Measurements from ENCODE around the gene DYRK3. TPM values are rescaled to one million over a fixed set of nuclear protein-coding genes. Genes with fewer than 3 reads are reported as not detected.

The DYRK3 gene
- total RNA-seq, 2 experiments from 2014 or later = 9.5 to 12.7 TPM

- H3K36me3 Mint-ChIP-seq = peaks cover 4% of the 10 kb centered on the region
- no peak for DNase-seq
- no peaks in the 10 kb centered on the region for H3K9me3 Mint-ChIP-seq (ENCODE audit: low read depth)
- no peak overlapping the region for H3K4me3 Mint-ChIP-seq
- ATAC-seq = no peak
- peaks cover 10% of the 10 kb centered on the region for H3K27me3 Mint-ChIP-seq
- no peak overlapping the region for H3K27ac Mint-ChIP-seq
- CTCF ChIA-PET = interaction anchor here (1.7 to 7.2 kb wide), 2 partner anchors 18 to 47 kb away, joined by 4 to 48 read pairs; partner anchors contain the start of gene DYRK3
- peaks cover 29% of the 10 kb centered on the region for H3K4me1 Mint-ChIP-seq
Observed at GRCh38 chr1:206682111-206682510, 46.8 kb downstream of the DYRK3 start.

DNA sequence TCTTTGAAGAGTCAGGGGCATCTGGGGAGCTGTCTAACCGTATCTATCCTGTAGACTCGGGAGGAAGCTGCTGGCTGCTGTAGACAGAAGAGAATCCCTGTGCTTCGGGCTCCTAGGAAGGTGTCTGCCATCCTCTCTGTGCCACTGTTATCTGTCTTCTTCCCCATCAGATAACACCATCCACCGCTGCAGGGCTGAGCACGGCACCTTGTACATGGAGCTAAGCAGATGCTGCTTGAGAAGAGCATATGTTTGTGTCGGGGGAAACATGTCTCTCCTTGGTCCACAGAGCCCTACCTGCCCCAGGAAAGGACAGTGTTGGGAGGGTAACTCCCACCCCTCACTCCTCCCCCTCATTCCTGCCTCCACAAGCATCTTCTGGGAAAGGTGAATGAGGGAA, 48.0 kb downstream of the DYRK3 start:
- Mint-ChIP-seq H3K9me3 (ENCODE audit: low read depth) (no peaks in the 10 kb centered on the region), H3K27ac (no peak overlapping the region), H3K36me3 (peaks cover 4% of the 10 kb centered on the region), H3K4me3 (no peak overlapping the region), H3K27me3 (peaks cover 10% of the 10 kb centered on the region), H3K4me1 (peaks cover 40% of the 10 kb centered on the region)
- CTCF ChIA-PET = interaction anchor here (1.2 to 7.2 kb wide), 3 partner anchors 19 to 48 kb away, joined by 4 to 48 read pairs (median 5); partner anchors contain the start of gene DYRK3
- ATAC-seq (no peak), DNase-seq (no peak)

DNA sequence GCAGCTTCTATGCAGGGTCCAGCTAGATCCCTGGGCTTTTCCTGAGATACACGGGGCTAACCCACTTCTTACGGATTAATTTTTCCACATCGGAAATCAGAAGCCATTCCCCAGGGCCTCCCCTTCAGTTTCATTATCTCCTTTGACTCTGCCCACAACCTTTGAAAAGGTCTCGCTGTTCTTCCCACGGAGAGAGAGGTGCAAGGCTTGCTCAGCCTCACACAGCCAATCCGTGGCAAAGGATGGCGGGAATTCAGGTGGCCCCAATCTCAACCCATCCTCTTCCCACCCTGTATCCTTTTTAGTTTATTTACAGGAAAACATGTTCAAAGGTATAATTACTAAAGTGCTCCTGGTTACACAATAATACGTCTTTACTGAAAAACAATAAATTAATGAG, 48.7 kb downstream of the DYRK3 start:
- no peak for ATAC-seq
- Mint-ChIP-seq H3K36me3 (peaks cover 4% of the 10 kb centered on the region), H3K4me3 (no peak overlapping the region), H3K9me3 (ENCODE audit: low read depth) (no peaks in the 10 kb centered on the region), H3K4me1 (peaks cover 42% of the 10 kb centered on the region), H3K27ac (no peak overlapping the region), H3K27me3 (peaks cover 10% of the 10 kb centered on the region)
- no peak for DNase-seq
- CTCF ChIA-PET = interaction anchor here (0.7 to 7.2 kb wide), 3 partner anchors 20 to 31 kb away, joined by 3 to 48 read pairs (median 5); no protein-coding TSS in a partner anchor

DNA sequence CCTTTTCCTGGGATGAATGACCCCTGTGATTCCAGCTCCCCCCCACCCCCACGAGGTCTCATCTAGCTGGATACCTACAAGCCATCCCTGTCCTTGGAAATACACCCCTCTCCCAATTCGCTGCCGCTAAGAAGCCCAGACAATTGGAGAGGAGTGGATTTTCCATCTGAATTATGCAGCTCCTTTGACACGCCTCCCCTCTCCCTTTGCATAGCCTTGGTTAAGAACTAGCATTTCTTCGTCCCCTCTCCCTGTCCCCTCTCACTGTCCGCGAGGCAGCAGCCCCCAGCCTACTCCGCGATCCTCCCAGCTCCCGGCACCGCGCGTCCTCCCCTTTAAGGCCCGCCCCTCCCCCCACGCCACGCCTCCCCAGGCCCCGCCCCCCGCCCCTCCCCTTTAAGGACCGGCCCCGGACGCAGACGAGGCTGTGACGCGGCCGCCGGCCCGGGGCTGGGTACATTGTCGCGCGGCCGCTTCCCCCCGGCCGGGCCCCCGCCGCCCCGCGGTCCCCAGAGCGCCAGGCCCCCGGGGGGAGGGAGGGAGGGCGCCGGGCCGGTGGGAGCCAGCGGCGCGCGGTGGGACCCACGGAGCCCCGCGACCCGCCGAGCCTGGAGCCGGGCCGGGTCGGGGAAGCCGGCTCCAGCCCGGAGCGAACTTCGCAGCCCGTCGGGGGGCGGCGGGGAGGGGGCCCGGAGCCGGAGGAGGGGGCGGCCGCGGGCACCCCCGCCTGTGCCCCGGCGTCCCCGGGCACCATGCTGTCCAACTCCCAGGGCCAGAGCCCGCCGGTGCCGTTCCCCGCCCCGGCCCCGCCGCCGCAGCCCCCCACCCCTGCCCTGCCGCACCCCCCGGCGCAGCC, 49.4 kb downstream of the DYRK3 start, which contains the start of gene MAPKAPK2:
TSS of gene MAPKAPK2 (plus strand) at position 428 of the 856 bp plus-strand sequence. CDS start at position 753, 325 bp downstream.
- Mint-ChIP-seq H3K4me1 (peaks cover 40% of the 10 kb centered on the region), H3K36me3 (peaks cover 5% of the 10 kb centered on the region), H3K9me3 (ENCODE audit: low read depth) (no peaks in the 10 kb centered on the region), H3K27ac (peak within 1 kb of the TSS; percentile 95), H3K4me3 (peak within 1 kb of the TSS; percentile 96), H3K27me3 (peaks cover 10% of the 10 kb centered on the region)
- peak; percentile 80 for DNase-seq
- peak; percentile 80 for ATAC-seq
- CTCF ChIA-PET = interaction anchor here (0.6 to 7.2 kb wide), 5 partner anchors 20 to 295 kb away, joined by 3 to 48 read pairs (median 4); no protein-coding TSS in a partner anchor

DNA sequence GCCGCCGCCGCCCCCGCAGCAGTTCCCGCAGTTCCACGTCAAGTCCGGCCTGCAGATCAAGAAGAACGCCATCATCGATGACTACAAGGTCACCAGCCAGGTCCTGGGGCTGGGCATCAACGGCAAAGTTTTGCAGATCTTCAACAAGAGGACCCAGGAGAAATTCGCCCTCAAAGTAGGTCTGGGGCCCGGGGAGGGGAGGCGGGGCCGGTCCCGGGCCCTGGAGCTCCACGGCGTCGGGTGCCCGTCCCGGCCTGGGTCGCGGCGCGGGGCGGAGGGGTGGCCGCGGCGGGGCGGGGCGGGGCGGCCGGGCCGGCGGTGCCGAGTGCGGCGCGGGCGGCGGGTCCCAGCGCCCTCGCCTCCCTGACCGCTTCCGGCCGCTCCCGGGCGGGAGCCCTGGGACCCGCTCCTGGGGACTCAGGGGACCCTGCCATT, 50.0 kb downstream of the DYRK3 start:
- ATAC-seq (peak; percentile 56), DNase-seq (peak; percentile 61)
- Mint-ChIP-seq H3K4me3 (peak overlapping the region; percentile 96), H3K4me1 (peaks cover 40% of the 10 kb centered on the region), H3K36me3 (peaks cover 6% of the 10 kb centered on the region), H3K27me3 (peaks cover 10% of the 10 kb centered on the region), H3K27ac (peak overlapping the region; percentile 95), H3K9me3 (ENCODE audit: low read depth) (no peaks in the 10 kb centered on the region)
- CTCF ChIA-PET = interaction anchor here (1.1 to 3.4 kb wide), 2 partner anchors 21 to 76 kb away, joined by 4 to 13 read pairs; no protein-coding TSS in a partner anchor

GRCh38 chr1:206685769-206686477, 50.6 kb downstream of the DYRK3 start:
- CTCF ChIA-PET = interaction anchor here (0.9 to 3.4 kb wide), 6 partner anchors 9 to 216 kb away, joined by 3 to 13 read pairs (median 3); partner anchors contain the start of gene IKBKE

GRCh38 chr1:206686478-206687249, 51.3 kb downstream of the DYRK3 start:
- DNase-seq (peak; percentile 62), ATAC-seq (peak; percentile 40)
- Mint-ChIP-seq H3K36me3 (peaks cover 6% of the 10 kb centered on the region), H3K9me3 (ENCODE audit: low read depth) (no peaks in the 10 kb centered on the region), H3K27ac (peak overlapping the region; percentile 99), H3K27me3 (peaks cover 10% of the 10 kb centered on the region), H3K4me1 (peaks cover 47% of the 10 kb centered on the region), H3K4me3 (peak overlapping the region; percentile 96)
- CTCF ChIA-PET = interaction anchor here (0.9 to 3.4 kb wide), 6 partner anchors 8 to 216 kb away, joined by 3 to 13 read pairs (median 3); partner anchors contain the start of gene IKBKE

More at GRCh38 chr1:206685769-206686477, 50.6 kb downstream of the DYRK3 start:
- ATAC-seq = peak; percentile 61
- no peaks in the 10 kb centered on the region for H3K9me3 Mint-ChIP-seq (ENCODE audit: low read depth)
- peaks cover 44% of the 10 kb centered on the region for H3K4me1 Mint-ChIP-seq
- peak; percentile 74 for DNase-seq
- H3K36me3 Mint-ChIP-seq = peaks cover 6% of the 10 kb centered on the region
- H3K27me3 Mint-ChIP-seq = peaks cover 10% of the 10 kb centered on the region
- H3K27ac Mint-ChIP-seq = peak overlapping the region; percentile 99
- H3K4me3 Mint-ChIP-seq = peak overlapping the region; percentile 96

DNA sequence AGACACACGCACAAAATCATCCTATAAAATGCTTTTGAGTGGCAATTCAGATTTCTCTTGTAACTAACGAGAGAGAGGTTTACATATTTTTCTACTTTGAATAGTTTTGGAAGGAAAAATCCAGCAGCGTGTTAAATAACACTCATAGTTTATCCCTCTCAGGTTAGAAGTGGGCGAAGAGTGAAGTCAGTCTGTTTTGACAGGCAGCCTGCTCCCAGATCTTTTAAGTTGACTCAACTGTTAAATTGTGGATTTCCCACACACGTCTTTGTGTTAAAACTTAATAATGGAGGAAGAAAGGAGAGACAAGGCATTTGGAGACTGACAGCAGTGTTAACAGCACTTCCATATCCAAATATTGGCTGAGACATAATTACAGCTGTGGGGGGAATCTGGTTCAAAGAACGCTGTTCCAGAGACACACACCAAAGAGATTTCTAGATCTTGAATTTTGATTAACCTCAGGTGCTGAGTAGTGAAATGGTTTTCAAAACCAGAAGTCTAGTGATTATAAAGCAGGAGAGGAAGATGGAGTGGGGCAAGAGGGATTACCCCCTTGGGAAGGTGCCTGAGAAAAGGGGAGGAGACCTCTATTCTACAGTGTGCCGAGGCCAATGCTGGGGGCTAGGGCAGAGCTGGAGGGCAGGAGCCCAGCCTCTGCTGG, 52.0 kb downstream of the DYRK3 start:
- peak overlapping the region; percentile 96 for H3K4me3 Mint-ChIP-seq
- no peaks in the 10 kb centered on the region for H3K9me3 Mint-ChIP-seq (ENCODE audit: low read depth)
- no peak overlapping the region for H3K27ac Mint-ChIP-seq
- CTCF ChIA-PET = interaction anchor here (1.2 to 3.4 kb wide), 5 partner anchors 23 to 122 kb away, joined by 3 to 13 read pairs (median 3); no protein-coding TSS in a partner anchor
- peaks cover 6% of the 10 kb centered on the region for H3K36me3 Mint-ChIP-seq
- peaks cover 10% of the 10 kb centered on the region for H3K27me3 Mint-ChIP-seq
- peaks cover 54% of the 10 kb centered on the region for H3K4me1 Mint-ChIP-seq
- no peak for DNase-seq
- ATAC-seq = no peak

DNA sequence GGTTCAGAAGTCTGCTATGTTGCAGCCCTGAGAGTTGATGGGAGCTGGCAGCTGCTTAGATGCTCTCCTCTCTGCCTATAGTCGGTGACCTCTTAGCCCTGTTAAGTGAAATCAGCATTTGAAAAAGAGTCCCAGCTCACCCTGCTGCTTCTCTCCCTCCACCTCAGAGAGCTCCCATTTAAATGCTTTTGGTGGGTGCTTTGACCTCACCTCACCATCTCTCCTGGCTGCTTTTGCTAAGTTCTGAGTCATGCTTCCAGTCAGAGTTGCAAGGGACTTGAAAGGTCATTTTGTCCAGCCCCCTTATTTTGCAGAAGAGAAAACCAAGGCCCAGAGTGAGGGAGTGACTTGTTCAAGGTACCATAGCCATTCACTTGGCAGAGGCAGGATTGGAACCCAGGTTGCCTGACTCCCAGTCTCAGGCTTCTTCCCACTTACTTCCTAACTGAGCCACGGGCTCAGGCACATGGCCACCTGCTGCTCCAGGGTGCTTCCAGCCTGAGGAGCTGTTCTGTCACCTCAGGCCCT, 52.6 kb downstream of the DYRK3 start:
- H3K27ac Mint-ChIP-seq = no peak overlapping the region
- peaks cover 6% of the 10 kb centered on the region for H3K36me3 Mint-ChIP-seq
- peaks cover 56% of the 10 kb centered on the region for H3K4me1 Mint-ChIP-seq
- peaks cover 6% of the 10 kb centered on the region for H3K27me3 Mint-ChIP-seq
- DNase-seq (no peak), ATAC-seq (no peak)
- no peak overlapping the region for H3K4me3 Mint-ChIP-seq
- H3K9me3 Mint-ChIP-seq (ENCODE audit: low read depth) = no peaks in the 10 kb centered on the region
- CTCF ChIA-PET = interaction anchor here (1.0 to 3.4 kb wide), 6 partner anchors 9 to 38 kb away, joined by 3 to 13 read pairs (median 4); no protein-coding TSS in a partner anchor

DNA sequence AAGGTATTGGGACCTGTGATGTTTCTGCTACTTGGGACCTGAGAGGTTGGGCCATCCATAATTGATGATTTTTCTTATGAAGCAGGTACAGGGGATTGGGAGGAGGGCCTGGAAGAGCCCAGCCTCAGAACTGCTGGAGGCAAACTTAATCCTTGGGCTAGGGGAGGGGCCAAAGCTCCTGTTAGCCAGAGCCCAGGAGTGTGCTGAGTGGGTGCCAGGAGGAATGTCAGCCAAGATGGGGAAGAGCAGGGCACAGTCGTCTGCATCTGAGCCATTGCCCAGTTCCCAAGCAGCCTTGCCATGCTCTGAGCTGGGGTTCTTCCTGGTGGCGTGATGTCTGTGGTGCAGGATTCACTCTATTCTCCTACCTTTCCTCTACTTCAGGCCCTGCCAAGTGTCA, 55.2 kb downstream of the DYRK3 start:
- no peak for ATAC-seq
- peaks cover 9% of the 10 kb centered on the region for H3K36me3 Mint-ChIP-seq
- no peaks in the 10 kb centered on the region for H3K9me3 Mint-ChIP-seq (ENCODE audit: low read depth)
- peaks cover 62% of the 10 kb centered on the region for H3K4me1 Mint-ChIP-seq
- no peak overlapping the region for H3K4me3 Mint-ChIP-seq
- no peak for DNase-seq
- CTCF ChIA-PET = interaction anchor here (0.7 to 2.5 kb wide), 9 partner anchors 8 to 212 kb away, joined by 3 to 8 read pairs (median 3); partner anchors contain the start of gene EIF2D
- no peak overlapping the region for H3K27ac Mint-ChIP-seq
- H3K27me3 Mint-ChIP-seq = no peaks in the 10 kb centered on the region

DNA sequence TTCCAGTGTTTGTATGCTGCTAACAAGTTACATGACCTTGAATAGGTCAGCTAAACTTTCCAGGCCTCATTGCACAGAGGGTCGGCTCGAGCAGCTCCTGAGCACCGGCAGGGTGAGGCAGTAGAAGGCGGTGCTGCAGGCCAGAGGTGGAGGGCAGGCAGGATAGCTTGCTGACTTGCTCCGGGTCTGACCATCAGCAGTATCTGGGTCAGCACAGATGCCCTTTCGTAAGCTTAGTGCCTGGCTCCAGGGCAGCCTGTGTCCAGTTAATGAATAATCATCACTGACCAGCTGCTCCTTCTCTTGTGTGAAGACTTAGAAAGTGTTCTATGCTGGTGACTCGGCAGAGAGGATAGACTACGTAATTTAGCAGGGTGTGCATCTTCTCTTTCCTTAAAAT, 56.3 kb downstream of the DYRK3 start:
- no peak for DNase-seq
- H3K4me1 Mint-ChIP-seq = peaks cover 68% of the 10 kb centered on the region
- H3K9me3 Mint-ChIP-seq (ENCODE audit: low read depth) = no peaks in the 10 kb centered on the region
- CTCF ChIA-PET = interaction anchor here (1.2 to 2.5 kb wide), 6 partner anchors 9 to 79 kb away, joined by 4 to 9 read pairs (median 7); partner anchors contain the start of gene EIF2D
- H3K27me3 Mint-ChIP-seq = no peaks in the 10 kb centered on the region
- ATAC-seq = no peak
- H3K4me3 Mint-ChIP-seq = no peak overlapping the region
- peaks cover 6% of the 10 kb centered on the region for H3K36me3 Mint-ChIP-seq
- H3K27ac Mint-ChIP-seq = no peak overlapping the region
